GM12878 (cell line): ENCODE results near the gene UBE2E2. TPM values are rescaled to one million over a fixed set of nuclear protein-coding genes. Genes with fewer than 3 reads are reported as not detected.

Source experiments
- ATAC-seq: fragments of 200-7000 bp; cut with Tn5 transposase; 3 replicates; pipeline ENCODE4 v1.9.1; 2020; ENCODE audit warnings: mild to moderate bottlenecking, moderate library complexity
- BruUV-seq: library from RNA; stranded (reverse); fragments of 400-500 nt; replicated peaks from 2 replicates; lab custom pipeline; 2021; lab: Mats Ljungman, UMichigan
- CTCF ChIA-PET: fragments of 300-600 bp; sonication (Branson Sonifier 250); formaldehyde crosslinking; extraction: SDS; loops from one replicate; lab custom pipeline; 2021; ENCODE audit warnings: inconsistent platforms; lab: Yijun Ruan, JAX
- POLR2A ChIA-PET: fragments of 350-600 bp; formaldehyde crosslinking; extraction: SDS; loops from one replicate; lab custom pipeline; 2021; ENCODE audit warnings: inconsistent platforms; lab: Charles Lee
- RAD21 ChIA-PET: fragments of 300-600 bp; sonication (Branson Sonifier 250); formaldehyde crosslinking; loops from one replicate; lab custom pipeline; 2023; ENCODE audit warnings: antibody characterized with exemption; ENCODE audit not compliant: unreplicated experiment; lab: Charles Lee
- SMC1A ChIA-PET: fragments of 300-600 bp; sonication (Branson Sonifier 250); formaldehyde crosslinking; loops from one replicate; lab custom pipeline; 2023; ENCODE audit not compliant: unreplicated experiment, uncharacterized antibody; lab: Charles Lee
- DNase-seq: peaks from one replicate; pipeline ENCODE4 v3.0.0-alpha.2; 2011; ENCODE audit warnings: low read depth, low spot score
- FAIRE-seq: peaks from 3 replicates; lab custom pipeline; 2011; peaks lifted over from hg19 to GRCh38; lab: Jason Lieb, UNC
- H2AFZ ChIP-seq: 2 replicates; pipeline ENCODE4 v1.6.0; 2011; ENCODE audit warnings: low read depth, low read length, control low read depth; ENCODE audit not compliant: control insufficient read depth
- H3K27ac ChIP-seq: 2 replicates; pipeline ENCODE4 v1.5.1; 2011; ENCODE audit warnings: control low read depth; ENCODE audit not compliant: control insufficient read depth, insufficient read depth
- H3K27me3 ChIP-seq, 2 experiments: replicated peaks in 1 of 2; 2 replicates each; pipeline versions ENCODE4 v1.6.0 to v1.6.1; 2011; ENCODE audit warnings: low read length in 1 of 2; ENCODE audit not compliant: control insufficient read depth in 2 of 2, insufficient read depth in 2 of 2
- H3K36me3 ChIP-seq, 2 experiments: 2 replicates each; pipeline ENCODE4 v1.5.1; 2011; ENCODE audit warnings: low read length in 1 of 2; ENCODE audit not compliant: control insufficient read depth in 2 of 2, insufficient read depth in 2 of 2
- H3K4me1 ChIP-seq: 2 replicates; pipeline ENCODE4 v1.6.1; 2011; ENCODE audit warnings: mild to moderate bottlenecking, low read length, moderate library complexity, mixed read lengths; ENCODE audit not compliant: control insufficient read depth, insufficient read depth
- H3K4me2 ChIP-seq: 2 replicates; pipeline ENCODE4 v1.6.0; 2011; ENCODE audit warnings: control low read depth; ENCODE audit not compliant: control insufficient read depth, insufficient read depth
- H3K4me3 ChIP-seq: fragments of 200-600 bp; sonication (generic); 2 replicates; pipeline ENCODE4 v1.5.1; 2016
- H3K79me2 ChIP-seq: 2 replicates; pipeline ENCODE4 v1.6.0; 2011; ENCODE audit warnings: low read length; ENCODE audit not compliant: control insufficient read depth, insufficient read depth
- H3K9ac ChIP-seq: 2 replicates; pipeline ENCODE4 v1.8.0; 2011; ENCODE audit warnings: low read length, control low read depth, mixed read lengths; ENCODE audit not compliant: control insufficient read depth, insufficient read depth
- H3K9me3 ChIP-seq: replicated peaks from 3 replicates; pipeline ENCODE4 v1.5.1; 2011; ENCODE audit warnings: mild to moderate bottlenecking, low read length; ENCODE audit not compliant: control insufficient read depth, insufficient read depth
- H4K20me1 ChIP-seq: 2 replicates; pipeline ENCODE4 v1.6.0; 2011; ENCODE audit not compliant: control insufficient read depth, insufficient read depth
- ATF7 ChIP-seq: fragments of 450-650 bp; IDR thresholded peaks from 2 replicates; pipeline ENCODE4 v1.6.1; 2016; ENCODE audit warnings: low read depth, mild to moderate bottlenecking
- CBX3 ChIP-seq: fragments of 200-600 bp; sonication (generic); IDR thresholded peaks from 2 replicates; pipeline ENCODE4 v1.6.1; 2016; ENCODE audit warnings: low read depth, borderline replicate concordance
- HDAC2 ChIP-seq: fragments of 200-600 bp; sonication (generic); IDR thresholded peaks from 2 replicates; pipeline ENCODE4 v1.6.1; 2017
- KAT2A ChIP-seq: conservative IDR thresholded peaks from 2 replicates; pipeline ENCODE4 v1.6.1; 2011; ENCODE audit warnings: low read depth, low read length; ENCODE audit not compliant: control insufficient read depth
- MEF2B ChIP-seq: fragments of 450-650 bp; IDR thresholded peaks from 2 replicates; pipeline ENCODE4 v1.6.1; 2018; ENCODE audit warnings: mild to moderate bottlenecking, moderate library complexity; ENCODE audit not compliant: partially characterized antibody, poor library complexity, severe bottlenecking
- POLR2AphosphoS5 ChIP-seq: IDR thresholded peaks from 2 replicates; pipeline ENCODE4 v1.6.1; 2011; ENCODE audit warnings: mild to moderate bottlenecking, low read length, inconsistent platforms
- SIN3A ChIP-seq: IDR thresholded peaks from 2 replicates; pipeline ENCODE4 v1.6.1; 2012; ENCODE audit warnings: low read depth, low read length, improper control_type of control experiment
- TARDBP ChIP-seq: IDR thresholded peaks from 2 replicates; pipeline ENCODE4 v1.6.1; 2016; ENCODE audit warnings: borderline replicate concordance
- WGBS: methylation state at CpG from one replicate; pipeline ENCODE4 v1.1.6; 2016; ENCODE audit warnings: low lambda C conversion rate; ENCODE audit not compliant: insufficient replicate concordance, insufficient coverage; ENCODE audit errors: missing lambda C conversion rate; 5-methylcytosine and 5-hydroxymethylcytosine counted together
- in situ Hi-C: fragments of 300-500 bp; cut with MboI; formaldehyde crosslinking; loops from 9 replicates; pipeline ENCODE4 v1.14.3; 2018; ENCODE audit warnings: mixed read lengths
- intact Hi-C: fragments of 100-400 bp; cut with micrococcal nuclease; formaldehyde crosslinking; loops from one replicate; pipeline ENCODE4 v1.14.2; 2022; ENCODE audit not compliant: unreplicated experiment
- polyA plus RNA-seq, 11 experiments: library from polyadenylated mRNA; depleted of rRNA in 4 of 11; unstranded in 6 of 11; stranded (reverse) in 5 of 11; fragments of >200 nt; fragmentation: Nextera tagmentation in 4 of 11; fragmentation: Illumina TruSeq in 1 of 11; extraction: Ambion mirVana in 4 of 11; extraction: Trizol in 1 of 11; gene quantifications; 1 replicate in 1 of 11; 2 replicates in 10 of 11; pipeline versions ENCODE4 v1.2.1 to v1.2.3, GENCODE V29; 2011 to 2016; ENCODE audit warnings: inconsistent platforms in 2 of 11, missing spikeins in 2 of 11, low read depth in 1 of 11
- total RNA-seq, 4 experiments: library from RNA; depleted of rRNA in 3 of 4; stranded (reverse); fragments of >200 nt in 3 of 4; fragmentation: Illumina TruSeq in 1 of 4; extraction: Trizol in 1 of 4; gene quantifications; 2 replicates each; pipeline versions ENCODE4 v1.2.1 to v1.2.3, GENCODE V29; 2013 to 2021
- TF ChIP-seq, protein P1 (sequence below): IDR thresholded peaks from 2 replicates; pipeline ENCODE4 v1.6.1; 2011; ENCODE audit warnings: borderline replicate concordance, low read depth, mild to moderate bottlenecking, moderate library complexity, mixed read lengths, low read length; ENCODE audit not compliant: insufficient read depth; ENCODE audit errors: extremely low read length
- TF ChIP-seq, protein P2 (sequence below), 3 experiments: IDR thresholded peaks in 2 of 3; conservative IDR thresholded peaks in 1 of 3; 2 replicates each; pipeline ENCODE4 v1.5.1; 2011; ENCODE audit warnings: low read depth in 3 of 3, low read length in 3 of 3, mild to moderate bottlenecking in 3 of 3, control low read depth in 2 of 3, moderate library complexity in 2 of 3, inconsistent platforms in 1 of 3, mixed read lengths in 1 of 3; ENCODE audit not compliant: control insufficient read depth in 2 of 3, insufficient read depth in 1 of 3; ENCODE audit errors: extremely low read depth in 1 of 3
- TF ChIP-seq, protein P3 (sequence below): IDR thresholded peaks from 2 replicates; pipeline ENCODE4 v1.6.1; 2012; ENCODE audit warnings: low read depth, low read length, improper control_type of control experiment
- TF ChIP-seq, protein P4 (sequence below): IDR thresholded peaks from 2 replicates; pipeline ENCODE4 v1.6.1; 2012; ENCODE audit warnings: low read depth, low read length, improper control_type of control experiment

The UBE2E2 gene
- total and polyA plus RNA-seq, 10 of the 15 experiments (the other 5 are each of a cell fraction or from before 2014, with no cell fraction given): 8.7 to 71.0 (median 36.4) TPM

DNA sequence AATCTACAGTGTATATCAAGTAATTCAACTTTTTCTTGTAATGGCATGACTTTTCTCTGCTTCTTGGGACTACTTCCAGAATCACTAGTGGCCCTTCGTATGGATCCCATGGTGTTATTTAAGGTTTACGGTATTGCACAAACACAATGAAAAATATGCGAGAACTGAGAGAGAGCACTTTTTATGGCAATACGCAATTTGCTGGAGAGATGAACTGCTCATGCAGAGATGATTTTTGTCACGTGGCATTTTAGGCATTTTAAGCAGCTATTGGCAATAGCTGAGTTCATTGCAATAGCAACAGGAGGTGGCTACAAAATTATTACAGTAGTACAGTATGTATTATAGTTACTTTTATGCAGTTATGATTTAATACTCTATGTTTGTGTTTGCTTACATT lies 294.0 kb downstream of the UBE2E2 start (continued):
- no peak for TF ChIP-seq ATF7
- no peak for TF ChIP-seq KAT2A
- no peak for TF ChIP-seq CBX3
- TF ChIP-seq, protein P1, sequence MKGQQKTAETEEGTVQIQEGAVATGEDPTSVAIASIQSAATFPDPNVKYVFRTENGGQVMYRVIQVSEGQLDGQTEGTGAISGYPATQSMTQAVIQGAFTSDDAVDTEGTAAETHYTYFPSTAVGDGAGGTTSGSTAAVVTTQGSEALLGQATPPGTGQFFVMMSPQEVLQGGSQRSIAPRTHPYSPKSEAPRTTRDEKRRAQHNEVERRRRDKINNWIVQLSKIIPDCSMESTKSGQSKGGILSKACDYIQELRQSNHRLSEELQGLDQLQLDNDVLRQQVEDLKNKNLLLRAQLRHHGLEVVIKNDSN: no peak
- TF ChIP-seq TARDBP: no peak
- no peak for TF ChIP-seq SIN3A
- TF ChIP-seq, protein P2, sequence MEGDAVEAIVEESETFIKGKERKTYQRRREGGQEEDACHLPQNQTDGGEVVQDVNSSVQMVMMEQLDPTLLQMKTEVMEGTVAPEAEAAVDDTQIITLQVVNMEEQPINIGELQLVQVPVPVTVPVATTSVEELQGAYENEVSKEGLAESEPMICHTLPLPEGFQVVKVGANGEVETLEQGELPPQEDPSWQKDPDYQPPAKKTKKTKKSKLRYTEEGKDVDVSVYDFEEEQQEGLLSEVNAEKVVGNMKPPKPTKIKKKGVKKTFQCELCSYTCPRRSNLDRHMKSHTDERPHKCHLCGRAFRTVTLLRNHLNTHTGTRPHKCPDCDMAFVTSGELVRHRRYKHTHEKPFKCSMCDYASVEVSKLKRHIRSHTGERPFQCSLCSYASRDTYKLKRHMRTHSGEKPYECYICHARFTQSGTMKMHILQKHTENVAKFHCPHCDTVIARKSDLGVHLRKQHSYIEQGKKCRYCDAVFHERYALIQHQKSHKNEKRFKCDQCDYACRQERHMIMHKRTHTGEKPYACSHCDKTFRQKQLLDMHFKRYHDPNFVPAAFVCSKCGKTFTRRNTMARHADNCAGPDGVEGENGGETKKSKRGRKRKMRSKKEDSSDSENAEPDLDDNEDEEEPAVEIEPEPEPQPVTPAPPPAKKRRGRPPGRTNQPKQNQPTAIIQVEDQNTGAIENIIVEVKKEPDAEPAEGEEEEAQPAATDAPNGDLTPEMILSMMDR (IDR thresholded peaks at IDR 0.05 in 2 of 3, conservative IDR thresholded peaks at IDR 0.05 in 1 of 3; ENCODE audit: control insufficient read depth in 2 of 3, extremely low read depth in 1 of 3, insufficient read depth in 1 of 3, low read depth in 3 of 3, low read length in 3 of 3): no peak
- no peak for TF ChIP-seq MEF2B
- TF ChIP-seq HDAC2: no peak

DNA sequence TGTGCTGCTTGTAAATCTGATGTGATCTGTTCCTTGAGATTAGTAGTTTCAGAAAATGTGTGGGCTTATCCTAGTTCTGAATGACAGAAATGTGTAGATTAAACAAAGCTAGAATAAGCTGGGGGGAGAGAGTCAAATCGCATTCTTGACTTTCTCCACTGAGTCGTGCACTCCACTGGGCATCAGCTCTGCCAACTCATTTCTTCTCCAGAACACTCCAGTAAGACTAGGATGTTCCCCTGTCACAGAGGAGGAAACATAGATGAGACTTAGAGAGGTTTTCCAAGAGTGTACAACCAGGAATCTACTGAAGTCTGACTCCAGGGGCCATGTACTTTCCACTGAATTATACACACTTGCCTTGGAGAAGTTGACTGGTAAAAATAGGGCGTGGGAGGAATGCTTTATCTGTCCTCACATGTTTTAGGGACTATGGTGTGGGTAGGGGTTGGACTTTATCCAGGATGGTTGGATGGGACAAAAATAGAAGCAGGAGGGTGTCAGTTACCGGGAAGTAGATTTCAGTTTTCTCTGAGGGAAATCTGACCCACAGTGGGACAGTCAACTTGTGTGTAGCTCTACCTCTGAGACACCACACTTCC lies 298.2 kb downstream of the UBE2E2 start:
- Histone ChIP-seq H3K79me2 (no peaks in the 10 kb centered on the region; the same call in 1 of the 2 replicates), H3K4me3 (no peak overlapping the region), H3K27me3 (no peaks in the 10 kb centered on the region), H4K20me1 (no peaks in the 10 kb centered on the region), H3K4me2 (no peak overlapping the region), H3K9ac (no peak overlapping the region), H3K9me3 (peaks cover 4% of the 10 kb centered on the region; the same call in 1 of the 3 replicates), H2AFZ (no peak overlapping the region), H3K4me1 (0 out of 2 replicates have a peak, but pooled peaks cover 4% of the 10 kb centered on the region), H3K36me3 (no peaks in the 10 kb centered on the region; a peak in 2 of 4 replicates), H3K27ac (no peak overlapping the region)
- ATAC-seq (no peak), DNase-seq (no peak), FAIRE-seq (no peak)
- POLR2A ChIA-PET: no interaction called here
- in situ Hi-C loops (no loop called here), intact Hi-C loops (no loop called here)
- 91% methylated on average over 4 of the region's 4 CpGs for WGBS
- SMC1A ChIA-PET: interaction anchor here (1.1 to 1.5 kb wide), 2 partner anchors 10 to 24 kb away, joined by 3 read pairs; no protein-coding TSS in a partner anchor
- no TSS peak for BruUV-seq
- RAD21 ChIA-PET: no interaction called here
- CTCF ChIA-PET: interaction anchor here (0.5 to 1.9 kb wide), 2 partner anchors 10 to 757 kb away, joined by 3 to 4 read pairs; no protein-coding TSS in a partner anchor
- TF ChIP-seq, protein P2 (IDR thresholded peaks at IDR 0.05 in 2 of 3, conservative IDR thresholded peaks at IDR 0.05 in 1 of 3; ENCODE audit: control insufficient read depth in 2 of 3, extremely low read depth in 1 of 3, insufficient read depth in 1 of 3, low read depth in 3 of 3, low read length in 3 of 3): no peak
- TF ChIP-seq, protein P3, sequence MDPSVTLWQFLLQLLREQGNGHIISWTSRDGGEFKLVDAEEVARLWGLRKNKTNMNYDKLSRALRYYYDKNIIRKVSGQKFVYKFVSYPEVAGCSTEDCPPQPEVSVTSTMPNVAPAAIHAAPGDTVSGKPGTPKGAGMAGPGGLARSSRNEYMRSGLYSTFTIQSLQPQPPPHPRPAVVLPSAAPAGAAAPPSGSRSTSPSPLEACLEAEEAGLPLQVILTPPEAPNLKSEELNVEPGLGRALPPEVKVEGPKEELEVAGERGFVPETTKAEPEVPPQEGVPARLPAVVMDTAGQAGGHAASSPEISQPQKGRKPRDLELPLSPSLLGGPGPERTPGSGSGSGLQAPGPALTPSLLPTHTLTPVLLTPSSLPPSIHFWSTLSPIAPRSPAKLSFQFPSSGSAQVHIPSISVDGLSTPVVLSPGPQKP: no peak
- TF ChIP-seq, protein P4, sequence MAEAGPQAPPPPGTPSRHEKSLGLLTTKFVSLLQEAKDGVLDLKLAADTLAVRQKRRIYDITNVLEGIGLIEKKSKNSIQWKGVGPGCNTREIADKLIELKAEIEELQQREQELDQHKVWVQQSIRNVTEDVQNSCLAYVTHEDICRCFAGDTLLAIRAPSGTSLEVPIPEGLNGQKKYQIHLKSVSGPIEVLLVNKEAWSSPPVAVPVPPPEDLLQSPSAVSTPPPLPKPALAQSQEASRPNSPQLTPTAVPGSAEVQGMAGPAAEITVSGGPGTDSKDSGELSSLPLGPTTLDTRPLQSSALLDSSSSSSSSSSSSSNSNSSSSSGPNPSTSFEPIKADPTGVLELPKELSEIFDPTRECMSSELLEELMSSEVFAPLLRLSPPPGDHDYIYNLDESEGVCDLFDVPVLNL: no peak
- no peak for TF ChIP-seq POLR2AphosphoS5
